PC-9 (cell line): ENCODE results near the gene TMEM151A. TPM values are rescaled to one million over a fixed set of nuclear protein-coding genes. Genes with fewer than 3 reads are reported as not detected.

Experiments used
- BruUV-seq: library from RNA; stranded (reverse); fragments of 400-500 nt; replicated peaks from 2 replicates; lab custom pipeline; 2021; lab: Mats Ljungman, UMichigan
- CTCF ChIA-PET: fragments of 300-600 bp; sonication (Branson Sonifier 250); formaldehyde crosslinking; loops from one replicate; lab custom pipeline; 2022; ENCODE audit warnings: antibody characterized with exemption; lab: Charles Lee
- POLR2A ChIA-PET: fragments of 300-600 bp; sonication (Branson Sonifier 250); formaldehyde crosslinking; loops from one replicate; lab custom pipeline; 2022; ENCODE audit warnings: antibody characterized with exemption; ENCODE audit not compliant: unreplicated experiment; lab: Charles Lee
- DNase-seq, 2 experiments: peaks; one replicate each; pipeline versions ENCODE4 v3.0.0 to v3.0.0-alpha.2; 2015 to 2022; ENCODE audit warnings: mixed read lengths in 1 of 2
- H2AFZ ChIP-seq: fragments of 200-600 bp; sonication (generic); 2 replicates; pipeline ENCODE4 v1.8.1; 2017; ENCODE audit warnings: antibody characterized with exemption
- H3F3A ChIP-seq: fragments of 200-600 bp; sonication (generic); 2 replicates; pipeline ENCODE4 v1.8.1; 2017; ENCODE audit warnings: antibody characterized with exemption, mild to moderate bottlenecking, low read depth; ENCODE audit not compliant: insufficient read depth
- H3K27ac ChIP-seq: fragments of 200-600 bp; sonication (generic); 2 replicates; pipeline ENCODE4 v1.6.1; 2016; ENCODE audit warnings: mixed run types
- H3K27me3 ChIP-seq: fragments of 200-600 bp; sonication (generic); 2 replicates; pipeline ENCODE4 v1.6.1; 2016; ENCODE audit warnings: low read depth, mixed run types; ENCODE audit not compliant: insufficient read depth
- H3K36me3 ChIP-seq: fragments of 200-600 bp; sonication (generic); 2 replicates; pipeline ENCODE4 v1.6.1; 2016; ENCODE audit warnings: low read depth, mixed run types
- H3K4me1 ChIP-seq: fragments of 200-600 bp; sonication (generic); replicated peaks from 2 replicates; pipeline ENCODE4 v1.6.1; 2016; ENCODE audit warnings: mixed run types; ENCODE audit not compliant: insufficient read depth
- H3K4me2 ChIP-seq: fragments of 200-600 bp; sonication (generic); 2 replicates; pipeline ENCODE4 v1.6.1; 2017; ENCODE audit warnings: mixed run types
- H3K4me3 ChIP-seq: fragments of 200-600 bp; sonication (generic); 2 replicates; pipeline ENCODE4 v1.6.1; 2016; ENCODE audit warnings: mixed run types
- H3K79me2 ChIP-seq: fragments of 200-600 bp; sonication (generic); 2 replicates; pipeline ENCODE4 v1.6.1; 2017; ENCODE audit warnings: low read depth, mixed run types
- H3K9me2 ChIP-seq: fragments of 200-600 bp; sonication (generic); 2 replicates; pipeline ENCODE4 v1.8.1; 2017; ENCODE audit warnings: mild to moderate bottlenecking; ENCODE audit not compliant: insufficient read depth
- H3K9me3 ChIP-seq: fragments of 200-600 bp; sonication (generic); 2 replicates; pipeline ENCODE4 v1.8.1; 2016; ENCODE audit warnings: low read depth; ENCODE audit not compliant: insufficient read depth
- H4K20me1 ChIP-seq: fragments of 200-600 bp; sonication (generic); 2 replicates; pipeline ENCODE4 v1.8.1; 2017; ENCODE audit not compliant: insufficient read depth
- EZH2 ChIP-seq: fragments of 200-600 bp; sonication (generic); IDR thresholded peaks from 2 replicates; pipeline ENCODE4 v1.8.0; 2017; ENCODE audit warnings: antibody characterized with exemption, low read depth
- intact Hi-C: fragments of 100-400 bp; cut with micrococcal nuclease; formaldehyde crosslinking; loops from one replicate; pipeline ENCODE4 v1.10.0; 2022; ENCODE audit not compliant: unreplicated experiment
- total RNA-seq: library from RNA; stranded (reverse); gene quantifications from 2 replicates; pipeline ENCODE4 v1.2.3, GENCODE V29; 2021
- TF ChIP-seq, protein P1 (sequence below): fragments of 200-600 bp; sonication (generic); conservative IDR thresholded peaks from 2 replicates; pipeline ENCODE4 v1.6.1; 2017; ENCODE audit warnings: mixed run types, antibody characterized with exemption, mild to moderate bottlenecking, moderate library complexity

TMEM151A gene
- total RNA-seq, 1 experiment from 2014 or later: 0.22 TPM

DNA sequence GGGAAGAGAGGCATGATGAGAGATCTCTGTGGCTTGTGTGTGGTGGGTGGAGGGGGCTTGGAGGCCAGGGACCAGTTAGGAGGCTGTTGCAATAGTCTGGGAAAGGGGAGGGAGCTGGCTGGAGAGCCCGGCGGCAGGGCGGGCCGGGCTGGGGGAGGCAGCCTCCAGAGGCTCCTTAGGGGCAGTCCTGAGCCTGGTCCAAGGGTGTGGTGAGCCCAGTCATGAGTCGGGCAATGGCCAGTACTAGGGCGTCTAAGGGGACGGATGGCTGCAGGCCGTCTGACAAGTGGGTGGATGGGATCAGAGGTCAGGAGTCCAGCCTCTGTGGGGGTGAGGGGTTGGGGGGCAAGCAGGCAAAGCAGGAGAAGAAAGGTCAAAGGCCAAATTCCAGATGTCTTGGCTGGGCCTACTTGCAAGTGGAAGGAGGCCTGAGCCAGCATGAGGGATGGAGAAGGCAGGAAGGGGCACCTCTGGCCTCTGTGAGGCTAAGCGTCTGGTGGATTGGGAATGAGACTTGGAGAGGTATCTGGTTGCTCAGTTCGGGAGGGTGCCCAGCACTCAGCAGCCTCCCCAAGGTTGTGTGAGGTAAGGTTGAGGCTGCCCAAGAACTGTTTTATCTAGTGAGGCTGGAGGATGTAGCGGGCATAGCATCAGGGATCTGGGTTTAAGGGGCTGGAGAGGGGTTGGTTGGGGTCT lies 31.2 kb downstream of the TMEM151A start:
- ChIA-PET CTCF (interaction anchor here (0.6 kb wide), 1 partner anchor 105 kb away, joined by 3 read pairs; no protein-coding TSS in a partner anchor), POLR2A (no interaction called here)
- no peaks in the 10 kb centered on the region for H3K9me2 ChIP-seq
- no peak overlapping the region for H3K4me2 ChIP-seq
- peaks cover 34% of the 10 kb centered on the region for H3K4me1 ChIP-seq
- H3K27ac ChIP-seq: no peak overlapping the region
- peaks cover 13% of the 10 kb centered on the region; the same call in 1 of the 2 replicates for H3K9me3 ChIP-seq
- peaks cover 3% of the 10 kb centered on the region; the same call in 1 of the 2 replicates for H3F3A ChIP-seq
- no peak for DNase-seq
- BruUV-seq: no TSS peak
- intact Hi-C loops: no loop called here
- no peak overlapping the region for H3K4me3 ChIP-seq
- H3K27me3 ChIP-seq: peaks cover 8% of the 10 kb centered on the region; the same call in 1 of the 2 replicates
- H3K79me2 ChIP-seq: no peaks in the 10 kb centered on the region
- H3K36me3 ChIP-seq: no peaks in the 10 kb centered on the region
- TF ChIP-seq, protein P1, sequence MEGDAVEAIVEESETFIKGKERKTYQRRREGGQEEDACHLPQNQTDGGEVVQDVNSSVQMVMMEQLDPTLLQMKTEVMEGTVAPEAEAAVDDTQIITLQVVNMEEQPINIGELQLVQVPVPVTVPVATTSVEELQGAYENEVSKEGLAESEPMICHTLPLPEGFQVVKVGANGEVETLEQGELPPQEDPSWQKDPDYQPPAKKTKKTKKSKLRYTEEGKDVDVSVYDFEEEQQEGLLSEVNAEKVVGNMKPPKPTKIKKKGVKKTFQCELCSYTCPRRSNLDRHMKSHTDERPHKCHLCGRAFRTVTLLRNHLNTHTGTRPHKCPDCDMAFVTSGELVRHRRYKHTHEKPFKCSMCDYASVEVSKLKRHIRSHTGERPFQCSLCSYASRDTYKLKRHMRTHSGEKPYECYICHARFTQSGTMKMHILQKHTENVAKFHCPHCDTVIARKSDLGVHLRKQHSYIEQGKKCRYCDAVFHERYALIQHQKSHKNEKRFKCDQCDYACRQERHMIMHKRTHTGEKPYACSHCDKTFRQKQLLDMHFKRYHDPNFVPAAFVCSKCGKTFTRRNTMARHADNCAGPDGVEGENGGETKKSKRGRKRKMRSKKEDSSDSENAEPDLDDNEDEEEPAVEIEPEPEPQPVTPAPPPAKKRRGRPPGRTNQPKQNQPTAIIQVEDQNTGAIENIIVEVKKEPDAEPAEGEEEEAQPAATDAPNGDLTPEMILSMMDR: no peak
- TF ChIP-seq EZH2: no peak
- no peak overlapping the region for H2AFZ ChIP-seq
- no peaks in the 10 kb centered on the region for H4K20me1 ChIP-seq

DNA sequence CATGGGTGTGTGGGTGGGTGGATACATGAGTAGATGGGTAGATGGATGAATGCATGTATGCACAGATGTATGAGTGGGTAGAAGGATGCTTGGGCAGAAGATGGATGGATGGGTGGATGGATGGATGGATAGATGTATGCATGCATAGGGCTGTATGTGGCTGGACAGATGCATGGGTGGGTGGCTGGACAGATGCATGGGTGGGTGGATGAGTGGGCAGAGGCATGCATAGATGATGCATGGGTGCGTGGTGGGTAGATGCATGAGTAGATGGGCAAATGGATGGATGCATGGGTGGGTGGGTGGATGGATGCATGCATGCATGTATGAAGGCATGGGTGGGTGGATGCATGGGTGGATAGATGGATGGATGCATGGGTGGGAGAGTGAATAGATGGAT lies 32.0 kb downstream of the TMEM151A start:
- H3K9me2 ChIP-seq: no peaks in the 10 kb centered on the region
- no peak overlapping the region for H3K4me2 ChIP-seq
- H3K79me2 ChIP-seq: no peaks in the 10 kb centered on the region
- H2AFZ ChIP-seq: no peak overlapping the region
- H3K4me3 ChIP-seq: no peak overlapping the region
- intact Hi-C loops: no loop called here
- peaks cover 13% of the 10 kb centered on the region; the same call in 1 of the 2 replicates for H3K9me3 ChIP-seq
- TF ChIP-seq, protein P1: no peak
- TF ChIP-seq EZH2: no peak
- no peak overlapping the region for H3K27ac ChIP-seq
- peaks cover 34% of the 10 kb centered on the region for H3K4me1 ChIP-seq
- no peaks in the 10 kb centered on the region for H3K36me3 ChIP-seq
- H3F3A ChIP-seq: peaks cover 3% of the 10 kb centered on the region; the same call in 1 of the 2 replicates
- peaks cover 8% of the 10 kb centered on the region; the same call in 1 of the 2 replicates for H3K27me3 ChIP-seq
- CTCF ChIA-PET: no interaction called here
- no peaks in the 10 kb centered on the region for H4K20me1 ChIP-seq
- POLR2A ChIA-PET: no interaction called here
- no peak for DNase-seq
- no TSS peak for BruUV-seq

DNA sequence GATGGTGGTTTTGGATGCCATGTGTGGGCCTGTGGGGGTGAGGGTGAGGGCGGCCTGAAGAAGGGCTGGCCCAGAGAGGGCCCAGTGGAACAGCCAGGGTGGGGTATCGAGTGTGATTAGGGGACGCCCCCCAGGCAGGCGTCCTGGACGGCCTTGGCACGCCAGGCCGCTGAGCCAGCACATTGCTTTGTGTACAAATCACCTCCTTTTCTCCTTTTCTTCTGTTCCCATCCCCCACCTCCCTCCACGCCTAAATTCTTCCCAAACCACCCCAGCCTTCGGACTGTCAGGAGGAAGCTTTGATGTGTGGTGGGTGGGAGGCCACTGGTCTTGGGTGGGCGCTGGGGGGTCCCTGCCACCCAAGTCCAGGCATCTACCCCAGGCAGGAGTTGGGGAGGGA lies 33.0 kb downstream of the TMEM151A start:
- DNase-seq: no peak
- no peak overlapping the region for H3K27ac ChIP-seq
- H3K27me3 ChIP-seq: 0 out of 2 replicates have a peak, but pooled peaks cover 8% of the 10 kb centered on the region
- H3K36me3 ChIP-seq: no peaks in the 10 kb centered on the region
- BruUV-seq: no TSS peak
- intact Hi-C loops: no loop called here
- ChIA-PET CTCF (interaction anchor here (0.5 kb wide), 1 partner anchor 154 kb away, joined by 3 read pairs; no protein-coding TSS in a partner anchor), POLR2A (no interaction called here)
- peaks cover 7% of the 10 kb centered on the region; the same call in 1 of the 2 replicates for H3K9me3 ChIP-seq
- no peak for TF ChIP-seq EZH2
- TF ChIP-seq, protein P1: no peak
- no peak overlapping the region for H2AFZ ChIP-seq
- H3K79me2 ChIP-seq: no peaks in the 10 kb centered on the region
- H3K4me3 ChIP-seq: no peak overlapping the region
- H4K20me1 ChIP-seq: no peaks in the 10 kb centered on the region
- no peaks in the 10 kb centered on the region for H3K9me2 ChIP-seq
- no peak overlapping the region for H3K4me2 ChIP-seq
- H3F3A ChIP-seq: peaks cover 3% of the 10 kb centered on the region; the same call in 1 of the 2 replicates
- H3K4me1 ChIP-seq: peaks cover 34% of the 10 kb centered on the region
